ENCODE results near the gene HNRNPCL4. TPM values are rescaled to one million over a fixed set of nuclear protein-coding genes. Genes with fewer than 3 reads are reported as not detected.
"Not testable (repeated sequence)": the region's sequence is repeated elsewhere in the genome, so short reads cannot be mapped to it uniquely, and the experiment has no call there.

The HNRNPCL4 gene
- total RNA-seq = not detected

DNA sequence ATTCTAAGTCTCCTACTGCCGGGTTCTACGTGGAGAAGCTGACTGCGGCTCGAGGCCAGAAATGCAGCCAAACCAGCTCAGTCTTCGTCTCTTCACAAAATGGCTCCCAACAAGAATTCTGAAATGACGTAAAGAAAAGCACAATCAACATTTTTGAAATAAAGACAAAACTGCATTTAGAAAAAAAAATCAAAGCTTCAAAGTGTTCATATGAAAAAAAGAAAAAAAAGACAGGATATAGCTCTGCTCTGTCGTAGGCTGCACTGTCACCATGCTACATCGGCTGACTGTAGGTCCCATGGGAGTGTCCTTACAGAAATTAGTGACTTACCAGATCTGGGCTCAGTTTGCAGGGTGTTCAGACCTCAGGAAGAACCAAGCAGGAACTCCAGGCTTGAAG, at the start of gene HNRNPCL4:
Gene HNRNPCL4 (minus strand): TSS at position 101 of the 400 bp plus-strand sequence. CDS start 164 bp downstream, outside the sequence.
- not testable (repeated sequence) for ATAC-seq

GRCh38 chr1:13208712-13209111, 43.3 kb upstream of the HNRNPCL4 start:
- not testable (repeated sequence) for ATAC-seq

DNA sequence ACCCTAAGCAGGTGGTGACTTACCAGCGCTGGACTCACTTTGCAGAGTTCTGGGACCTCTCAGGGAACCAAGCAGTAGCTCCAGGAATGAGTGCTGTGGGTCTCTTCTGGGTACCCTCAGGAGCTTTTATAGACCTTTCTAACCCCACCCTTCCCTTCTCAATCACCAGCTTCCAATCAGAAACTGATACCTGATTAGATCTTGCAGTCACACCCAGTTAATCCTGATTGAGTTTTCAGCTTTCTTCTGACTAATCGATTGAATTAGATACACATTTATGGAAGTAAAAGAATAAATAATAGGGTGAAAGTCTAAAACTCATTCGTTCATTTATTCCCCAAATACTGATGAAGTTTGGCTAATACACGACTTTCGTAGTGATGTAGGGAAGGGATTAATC, 35.9 kb upstream of the HNRNPCL4 start, which contains the start of gene PRAMEF13:
Gene PRAMEF13 (minus strand): TSS at position 101 of the 400 bp plus-strand sequence. CDS start 1,820 bp downstream, outside the sequence.
- not testable (repeated sequence) for ATAC-seq

GRCh38 chr1:13171548-13171947, 6.1 kb upstream of the HNRNPCL4 start, which contains the start of gene PRAMEF9:
TSS of gene PRAMEF9 (plus strand) at chr1:13171848. CDS start at chr1:13175281, 3,433 bp downstream.
- ATAC-seq = not testable (repeated sequence)

GRCh38 chr1:13155909-13156308, 9.5 kb downstream of the HNRNPCL4 start, which contains the start of gene PRAMEF26:
TSS of gene PRAMEF26 (minus strand) at chr1:13156009. CDS start at chr1:13153095, 2,914 bp downstream.
- not testable (repeated sequence) for ATAC-seq

- ATAC-seq = not testable (repeated sequence)
Measured at GRCh38 chr1:13116754-13117153, 48.7 kb downstream of the HNRNPCL4 start, which contains the start of gene HNRNPCL2. TSS of gene HNRNPCL2 (minus strand) at chr1:13116854. CDS start at chr1:13116400, 454 bp downstream.

Other genes starting within 250 kb of the HNRNPCL4 start
- not detected for gene PRAMEF7, start 249.0 kb downstream of the HNRNPCL4 start, total RNA-seq
- not detected for gene PRAMEF6, start 218.1 kb downstream of the HNRNPCL4 start, total RNA-seq
- not detected for gene PRAMEF27, start 109.1 kb downstream of the HNRNPCL4 start, total RNA-seq
- gene HNRNPCL3, start 104.9 kb downstream of the HNRNPCL4 start, total RNA-seq = not detected
- not detected for gene PRAMEF25, start 94.9 kb downstream of the HNRNPCL4 start, total RNA-seq
- gene HNRNPCL2, start 48.8 kb downstream of the HNRNPCL4 start, total RNA-seq = not detected
- gene PRAMEF26, start 9.6 kb downstream of the HNRNPCL4 start, total RNA-seq = not detected
- not detected for gene PRAMEF9, start 6.2 kb upstream of the HNRNPCL4 start, total RNA-seq
- gene PRAMEF13, start 35.8 kb upstream of the HNRNPCL4 start, total RNA-seq = not detected
- gene PRAMEF18, start 60.5 kb upstream of the HNRNPCL4 start, total RNA-seq = not detected
- not detected for gene PRAMEF5, start 88.6 kb upstream of the HNRNPCL4 start, total RNA-seq
- not detected for gene PRAMEF8, start 119.5 kb upstream of the HNRNPCL4 start, total RNA-seq
- gene PRAMEF33, start 137.9 kb upstream of the HNRNPCL4 start, total RNA-seq = not detected
- gene PRAMEF15, start 149.9 kb upstream of the HNRNPCL4 start, total RNA-seq = not detected
- not detected for gene PRAMEF14, start 181.5 kb upstream of the HNRNPCL4 start, total RNA-seq
- not detected for gene PRAMEF19, start 206.3 kb upstream of the HNRNPCL4 start, total RNA-seq
- not detected for gene PRAMEF17, start 224.0 kb upstream of the HNRNPCL4 start, total RNA-seq
- gene PRAMEF20, start 244.8 kb upstream of the HNRNPCL4 start, total RNA-seq = not detected

All from esophagus mucosa (tissue), 1 donor.